Neural cell (in vitro differentiated cells): ENCODE results near the gene SEC14L3. TPM values are rescaled to one million over a fixed set of nuclear protein-coding genes. Genes with fewer than 3 reads are reported as not detected.

Experiments used
- H2AFZ ChIP-seq: fragments of 200-600, 300-800 bp; sonication (generic), shearing (Covaris generic); 2 replicates; pipeline ENCODE4 v1.6.0; 2014; ENCODE audit warnings: low read depth, mild to moderate bottlenecking, antibody characterized with exemption, low read length, moderate library complexity
- H3F3A ChIP-seq: fragments of 200-600 bp; shearing (Covaris generic); 2 replicates; pipeline ENCODE4 v1.6.1; 2016; ENCODE audit warnings: mild to moderate bottlenecking, moderate library complexity, mixed read lengths, antibody characterized with exemption, low read length; ENCODE audit not compliant: insufficient read depth, poor library complexity, severe bottlenecking
- H3K27ac ChIP-seq: fragments of 200-600, 300-800 bp; sonication (generic), shearing (Covaris generic); 2 replicates; pipeline ENCODE4 v1.5.1; 2014; ENCODE audit warnings: mild to moderate bottlenecking, low read length, moderate library complexity
- H3K27me3 ChIP-seq: fragments of 300-800, 200-600 bp; sonication (generic), shearing (Covaris generic); 2 replicates; pipeline ENCODE4 v1.6.0; 2014; ENCODE audit warnings: mild to moderate bottlenecking, low read depth, low read length, moderate library complexity; ENCODE audit not compliant: insufficient read depth
- H3K36me3 ChIP-seq: fragments of 300-800, 200-600 bp; sonication (generic), shearing (Covaris generic); 2 replicates; pipeline ENCODE4 v1.5.1; 2014; ENCODE audit warnings: mild to moderate bottlenecking, antibody characterized with exemption, low read length, moderate library complexity; ENCODE audit not compliant: insufficient read depth
- H3K4me2 ChIP-seq: fragments of 300-800, 200-600 bp; sonication (generic), shearing (Covaris generic); 2 replicates; pipeline ENCODE4 v1.6.0; 2014; ENCODE audit warnings: mild to moderate bottlenecking, low read length
- H3K4me3 ChIP-seq: fragments of 300-800, 200-600 bp; sonication (generic), shearing (Covaris generic); 2 replicates; pipeline ENCODE4 v1.5.1; 2014; ENCODE audit warnings: mild to moderate bottlenecking, low read length, moderate library complexity
- H3K79me2 ChIP-seq: fragments of 200-600 bp; shearing (Covaris generic); replicated peaks from 2 replicates; pipeline ENCODE4 v1.6.0; 2014; ENCODE audit warnings: mild to moderate bottlenecking, low read length, moderate library complexity; ENCODE audit not compliant: insufficient read depth
- H3K9ac ChIP-seq: fragments of 300-800, 200-600 bp; sonication (generic), shearing (Covaris generic); 2 replicates; pipeline ENCODE4 v1.6.1; 2016; ENCODE audit warnings: mild to moderate bottlenecking, low read length, mixed read lengths
- H3K9me2 ChIP-seq: fragments of 200-600 bp; shearing (Covaris generic); 2 replicates; pipeline ENCODE4 v1.6.1; 2016; ENCODE audit warnings: mild to moderate bottlenecking, low read length, mixed read lengths; ENCODE audit not compliant: insufficient read depth
- H3K9me3 ChIP-seq: fragments of 200-600, 300-800 bp; sonication (generic), shearing (Covaris generic); 2 replicates; pipeline ENCODE4 v1.6.1; 2016; ENCODE audit warnings: mild to moderate bottlenecking, mixed run types, low read length, moderate library complexity, mixed read lengths
- H4K20me1 ChIP-seq: fragments of 200-600 bp; shearing (Covaris generic); 2 replicates; pipeline ENCODE4 v1.6.1; 2016; ENCODE audit warnings: mild to moderate bottlenecking, mixed run types; ENCODE audit not compliant: insufficient read depth
- CTCF ChIP-seq: fragments of 450-650 bp; IDR thresholded peaks from 2 replicates; pipeline ENCODE4 v1.5.1; 2014; ENCODE audit warnings: antibody characterized with exemption, mild to moderate bottlenecking, moderate library complexity; ENCODE audit not compliant: poor library complexity, severe bottlenecking
- EP300 ChIP-seq: fragments of 450-650 bp; conservative IDR thresholded peaks from 2 replicates; pipeline ENCODE4 v1.6.1; 2014; ENCODE audit warnings: antibody characterized with exemption, mild to moderate bottlenecking, moderate library complexity; ENCODE audit not compliant: poor library complexity, severe bottlenecking
- EZH2 ChIP-seq: fragments of 200-600, 300-800 bp; shearing (Covaris generic), sonication (generic); IDR thresholded peaks from 2 replicates; pipeline ENCODE4 v1.6.1; 2014; ENCODE audit warnings: antibody characterized with exemption, low read length, borderline replicate concordance, mild to moderate bottlenecking; ENCODE audit not compliant: insufficient read depth, poor library complexity, severe bottlenecking
- MXI1 ChIP-seq: fragments of 450-650 bp; conservative IDR thresholded peaks from 2 replicates; pipeline ENCODE4 v1.6.1; 2014; ENCODE audit warnings: antibody characterized with exemption, mild to moderate bottlenecking; ENCODE audit not compliant: poor library complexity, severe bottlenecking
- POLR2AphosphoS5 ChIP-seq: IDR thresholded peaks from 2 replicates; pipeline ENCODE4 v1.6.1; 2012
- RAD21 ChIP-seq: fragments of 450-650 bp; conservative IDR thresholded peaks from 2 replicates; pipeline ENCODE4 v1.6.1; 2014; ENCODE audit warnings: antibody characterized with exemption, mild to moderate bottlenecking, moderate library complexity
- REST ChIP-seq: IDR thresholded peaks from 2 replicates; pipeline ENCODE4 v1.6.1; 2012; ENCODE audit warnings: borderline replicate concordance
- SMC3 ChIP-seq: fragments of 450-650 bp; conservative IDR thresholded peaks from 2 replicates; pipeline ENCODE4 v1.6.1; 2014; ENCODE audit warnings: antibody characterized with exemption, mild to moderate bottlenecking, moderate library complexity; ENCODE audit not compliant: poor library complexity
- TAF1 ChIP-seq: IDR thresholded peaks from 2 replicates; pipeline ENCODE4 v1.6.1; 2012; ENCODE audit warnings: low read depth
- polyA plus RNA-seq: library from polyadenylated mRNA; depleted of rRNA; stranded (reverse); fragments of >200 nt; gene quantifications from 2 replicates; pipeline ENCODE4 v1.2.3, GENCODE V29; 2014

Gene SEC14L3
- polyA plus RNA-seq, 1 donor from 2014 or later, result not detected

GRCh38 chr22:30474683-30475424, 3.0 kb upstream of the SEC14L3 start:
- H3K79me2 ChIP-seq, result no peaks in the 10 kb centered on the region
- H3K27ac ChIP-seq, result no peak overlapping the region
- no peaks in the 10 kb centered on the region for H4K20me1 ChIP-seq
- no peaks in the 10 kb centered on the region for H3K9me2 ChIP-seq
- no peak for TF ChIP-seq EP300
- TF ChIP-seq EZH2, result no peak
- no peak for TF ChIP-seq CTCF
- no peak for TF ChIP-seq MXI1
- TF ChIP-seq TAF1, result no peak
- no peak for TF ChIP-seq RAD21
- TF ChIP-seq REST, result no peak
- no peak for TF ChIP-seq POLR2AphosphoS5
- no peak for TF ChIP-seq SMC3
- H3K36me3 ChIP-seq, result no peaks in the 10 kb centered on the region
- no peak overlapping the region for H2AFZ ChIP-seq
- H3K9ac ChIP-seq, result no peak overlapping the region
- H3K9me3 ChIP-seq, result no peaks in the 10 kb centered on the region
- H3K4me2 ChIP-seq, result no peak overlapping the region
- H3F3A ChIP-seq, result no peaks in the 10 kb centered on the region
- no peak overlapping the region for H3K4me3 ChIP-seq
- no peaks in the 10 kb centered on the region for H3K27me3 ChIP-seq

- no peak overlapping the region for H3K4me3 ChIP-seq
- H3K9me2 ChIP-seq, result no peaks in the 10 kb centered on the region
- H3F3A ChIP-seq, result no peaks in the 10 kb centered on the region
- TF ChIP-seq EZH2 (no peak), MXI1 (no peak), POLR2AphosphoS5 (no peak), CTCF (no peak), REST (no peak), TAF1 (no peak), SMC3 (no peak), EP300 (no peak), RAD21 (no peak)
- H3K4me2 ChIP-seq, result no peak overlapping the region
- H3K79me2 ChIP-seq, result no peaks in the 10 kb centered on the region
- H3K27ac ChIP-seq, result no peak overlapping the region
- no peaks in the 10 kb centered on the region for H4K20me1 ChIP-seq
- no peaks in the 10 kb centered on the region for H3K36me3 ChIP-seq
- no peaks in the 10 kb centered on the region for H3K9me3 ChIP-seq
- H3K27me3 ChIP-seq, result no peaks in the 10 kb centered on the region
- H3K9ac ChIP-seq, result no peak overlapping the region
- no peak overlapping the region for H2AFZ ChIP-seq
Measured at GRCh38 chr22:30474121-30474520, 2.3 kb upstream of the SEC14L3 start.
